Hepatocyte (in vitro differentiated cells): ENCODE results near the gene CREB5.

Experiments used
- EZH2 ChIP-seq: fragments of 200-600 bp; sonication (generic); IDR thresholded peaks from 2 replicates; pipeline ENCODE4 v1.6.1; 2016; ENCODE audit warnings: antibody characterized with exemption, mild to moderate bottlenecking, borderline replicate concordance
- TF ChIP-seq, protein P1 (sequence below): fragments of 200-600 bp; sonication (generic); IDR thresholded peaks from 2 replicates; pipeline ENCODE4 v1.5.1; 2016; ENCODE audit warnings: antibody characterized with exemption, mild to moderate bottlenecking; ENCODE audit not compliant: poor library complexity

DNA sequence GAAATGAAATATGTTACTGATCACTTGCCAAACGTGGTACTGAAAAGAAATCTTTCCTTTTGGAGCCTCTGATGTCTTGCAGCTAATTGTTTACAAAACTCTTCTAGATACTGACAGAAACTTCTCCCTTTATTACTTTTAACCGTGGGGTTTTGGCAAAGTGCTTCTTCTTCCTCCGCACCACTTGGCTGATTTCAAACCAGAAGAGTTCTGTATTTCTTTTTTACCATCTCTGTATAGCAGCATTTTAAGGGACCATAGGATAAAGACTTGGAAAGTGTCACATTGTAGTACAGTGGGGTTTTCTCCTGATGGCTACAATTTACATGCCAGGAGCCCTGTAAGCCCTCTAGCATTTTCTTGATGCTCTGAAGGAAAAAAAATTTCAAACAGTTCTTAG lies 21.9 kb upstream of the CREB5 start:
- TF ChIP-seq, protein P1, sequence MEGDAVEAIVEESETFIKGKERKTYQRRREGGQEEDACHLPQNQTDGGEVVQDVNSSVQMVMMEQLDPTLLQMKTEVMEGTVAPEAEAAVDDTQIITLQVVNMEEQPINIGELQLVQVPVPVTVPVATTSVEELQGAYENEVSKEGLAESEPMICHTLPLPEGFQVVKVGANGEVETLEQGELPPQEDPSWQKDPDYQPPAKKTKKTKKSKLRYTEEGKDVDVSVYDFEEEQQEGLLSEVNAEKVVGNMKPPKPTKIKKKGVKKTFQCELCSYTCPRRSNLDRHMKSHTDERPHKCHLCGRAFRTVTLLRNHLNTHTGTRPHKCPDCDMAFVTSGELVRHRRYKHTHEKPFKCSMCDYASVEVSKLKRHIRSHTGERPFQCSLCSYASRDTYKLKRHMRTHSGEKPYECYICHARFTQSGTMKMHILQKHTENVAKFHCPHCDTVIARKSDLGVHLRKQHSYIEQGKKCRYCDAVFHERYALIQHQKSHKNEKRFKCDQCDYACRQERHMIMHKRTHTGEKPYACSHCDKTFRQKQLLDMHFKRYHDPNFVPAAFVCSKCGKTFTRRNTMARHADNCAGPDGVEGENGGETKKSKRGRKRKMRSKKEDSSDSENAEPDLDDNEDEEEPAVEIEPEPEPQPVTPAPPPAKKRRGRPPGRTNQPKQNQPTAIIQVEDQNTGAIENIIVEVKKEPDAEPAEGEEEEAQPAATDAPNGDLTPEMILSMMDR = no peak
- TF ChIP-seq EZH2 = no peak
